ENCODE measurements around the gene C1QTNF9. TPM values are rescaled to one million over a fixed set of nuclear protein-coding genes. Genes with fewer than 3 reads are reported as not detected.
A peak's percentile ranks its signal among the peaks of the same experiment; 100 is the strongest.
"Not testable (repeated sequence)": the region's sequence is repeated elsewhere in the genome, so short reads cannot be mapped to it uniquely, and the experiment has no call there.

C1QTNF9 gene, protein sequence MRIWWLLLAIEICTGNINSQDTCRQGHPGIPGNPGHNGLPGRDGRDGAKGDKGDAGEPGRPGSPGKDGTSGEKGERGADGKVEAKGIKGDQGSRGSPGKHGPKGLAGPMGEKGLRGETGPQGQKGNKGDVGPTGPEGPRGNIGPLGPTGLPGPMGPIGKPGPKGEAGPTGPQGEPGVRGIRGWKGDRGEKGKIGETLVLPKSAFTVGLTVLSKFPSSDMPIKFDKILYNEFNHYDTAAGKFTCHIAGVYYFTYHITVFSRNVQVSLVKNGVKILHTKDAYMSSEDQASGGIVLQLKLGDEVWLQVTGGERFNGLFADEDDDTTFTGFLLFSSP
- polyA plus RNA-seq (2013): 0.10 and 0.12 TPM in 2 replicates

DNA sequence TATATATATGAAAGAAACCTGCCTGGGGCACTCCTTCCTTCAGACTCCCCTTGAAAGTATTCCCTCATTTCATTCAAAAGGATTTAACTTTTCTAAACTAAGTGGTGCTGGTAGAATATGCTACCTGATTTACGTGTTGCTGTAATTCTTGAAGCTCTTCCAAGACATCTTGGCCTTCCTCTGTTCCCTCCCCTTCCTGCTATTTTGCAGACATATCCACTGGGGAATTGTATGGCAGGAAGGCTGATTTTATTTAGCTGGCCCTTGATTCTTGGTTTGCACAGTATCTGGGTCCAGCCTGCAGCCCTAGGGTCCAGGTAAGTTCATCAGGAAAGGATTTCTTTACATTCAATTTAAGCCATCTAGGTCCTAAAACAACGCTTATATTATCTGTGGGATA is at the start of gene C1QTNF9:
C1QTNF9 (plus strand) TSS at position 281 of the 400 bp plus-strand sequence. CDS start 6,424 bp downstream, outside the sequence.
- not testable (repeated sequence) for H4K12ac ChIP-seq (ENCODE audit: low read depth, low read length); H3K4me2 ChIP-seq (ENCODE audit: low read length); H3K4me1 ChIP-seq (ENCODE audit: control insufficient read depth in 1 of 2, insufficient read depth in 2 of 2, low read length in 2 of 2); H2BK12ac ChIP-seq (ENCODE audit: low read length); H3K36me3 ChIP-seq (ENCODE audit: control insufficient read depth in 1 of 2, insufficient read depth in 2 of 2, low read length in 2 of 2); H3K79me2 ChIP-seq (ENCODE audit: control insufficient read depth, insufficient read depth, low read length, poor library complexity); H4K8ac ChIP-seq (ENCODE audit: low read depth, low read length); H2BK5ac ChIP-seq (ENCODE audit: low read depth, low read length, poor library complexity); H3K4me3 ChIP-seq (ENCODE audit: low read depth, low read length); H3K9me3 ChIP-seq (ENCODE audit: insufficient read depth, low read depth, low read length); DNase-seq; H3K27me3 ChIP-seq (ENCODE audit: insufficient read depth, low read length); H3K79me1 ChIP-seq (ENCODE audit: low read length); H3K23ac ChIP-seq (ENCODE audit: low read length); H3K27ac ChIP-seq (ENCODE audit: low read depth, low read length); H3K14ac ChIP-seq (ENCODE audit: low read length); H2BK120ac ChIP-seq (ENCODE audit: insufficient read depth, low read length, poor library complexity); H3K9ac ChIP-seq (ENCODE audit: low read length); H2AK5ac ChIP-seq (ENCODE audit: low read length); H3K4ac ChIP-seq (ENCODE audit: low read depth, low read length); H2AFZ ChIP-seq (ENCODE audit: insufficient read depth, low read length, poor library complexity); H4K91ac ChIP-seq (ENCODE audit: low read depth, low read length); H3K18ac ChIP-seq (ENCODE audit: low read length)
- WGBS (ENCODE audit: extremely low coverage, insufficient coverage, insufficient read length): no CpG with 5 or more reads among the region's 2 CpGs

DNA sequence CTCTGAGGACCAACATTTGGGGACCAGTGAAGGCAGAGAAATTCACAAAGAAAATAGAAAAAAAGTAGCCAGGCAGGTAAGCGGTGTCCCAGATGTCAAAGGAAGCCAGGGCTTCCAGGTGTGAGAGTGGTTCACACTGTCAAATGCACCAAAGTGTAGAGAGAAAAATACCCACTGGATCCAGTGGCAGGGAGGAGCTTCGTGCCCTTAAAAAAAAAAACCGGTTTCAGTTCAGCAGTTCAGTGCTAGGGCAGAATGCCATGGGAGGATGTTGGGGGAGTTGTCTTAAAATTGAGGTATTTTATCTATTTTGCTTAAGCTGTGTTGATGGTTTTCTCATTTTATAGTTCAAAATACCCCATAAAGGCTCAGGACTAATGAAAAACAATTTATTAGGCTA is 47.8 kb upstream of the C1QTNF9 start:
- Histone ChIP-seq H3K18ac (ENCODE audit: low read length) (no peak overlapping the region), H3K9me3 (ENCODE audit: insufficient read depth, low read depth, low read length) (no peaks in the 10 kb centered on the region), H3K4me3 (ENCODE audit: low read depth, low read length) (no peak overlapping the region), H3K27ac (ENCODE audit: low read depth, low read length) (no peak overlapping the region), H3K4ac (ENCODE audit: low read depth, low read length) (no peak overlapping the region), H3K23ac (ENCODE audit: low read length) (no peak overlapping the region), H3K27me3 (ENCODE audit: insufficient read depth, low read length) (no peaks in the 10 kb centered on the region), H2BK120ac (ENCODE audit: insufficient read depth, low read length, poor library complexity) (no peak overlapping the region), H4K91ac (ENCODE audit: low read depth, low read length) (no peak overlapping the region), H3K14ac (ENCODE audit: low read length) (no peak overlapping the region), H4K8ac (ENCODE audit: low read depth, low read length) (no peak overlapping the region), H2AFZ (ENCODE audit: insufficient read depth, low read length, poor library complexity) (no peak overlapping the region), H3K36me3 (ENCODE audit: control insufficient read depth in 1 of 2, insufficient read depth in 2 of 2, low read length in 2 of 2) (no peaks in the 10 kb centered on the region), H2BK12ac (ENCODE audit: low read length) (no peak overlapping the region), H3K9ac (ENCODE audit: low read length) (no peak overlapping the region), H3K79me1 (ENCODE audit: low read length) (no peaks in the 10 kb centered on the region), H3K4me2 (ENCODE audit: low read length) (no peak overlapping the region), H3K79me2 (ENCODE audit: control insufficient read depth, insufficient read depth, low read length, poor library complexity) (no peaks in the 10 kb centered on the region), H2BK5ac (ENCODE audit: low read depth, low read length, poor library complexity) (no peak overlapping the region), H3K4me1 (ENCODE audit: control insufficient read depth in 1 of 2, insufficient read depth in 2 of 2, low read length in 2 of 2) (no peaks in the 10 kb centered on the region), H4K12ac (ENCODE audit: low read depth, low read length) (no peak overlapping the region), H2AK5ac (ENCODE audit: low read length) (no peak overlapping the region)
- WGBS (ENCODE audit: extremely low coverage, insufficient coverage, insufficient read length): no CpG with 5 or more reads among the region's 3 CpGs
- no peak for DNase-seq

DNA sequence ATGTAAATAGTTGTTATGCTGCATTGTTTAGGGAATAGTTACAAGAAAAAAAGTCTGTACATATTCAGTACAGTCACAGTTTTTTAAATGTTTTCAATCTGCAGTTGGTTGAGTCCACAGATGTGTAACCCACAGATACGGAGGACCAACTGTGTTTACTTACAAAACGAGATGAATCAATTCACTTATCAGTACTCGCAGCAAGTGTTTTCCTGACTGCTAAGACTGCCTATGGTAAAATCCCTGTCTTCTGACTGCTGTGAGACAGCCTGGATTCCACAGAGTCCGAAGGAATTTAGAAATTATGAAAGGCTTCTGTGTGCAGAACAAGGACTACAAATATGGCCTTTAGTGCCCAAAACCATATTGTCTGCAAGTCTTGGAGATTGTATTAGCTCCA is 45.7 kb upstream of the C1QTNF9 start:
- Histone ChIP-seq H3K27me3 (ENCODE audit: insufficient read depth, low read length) (no peaks in the 10 kb centered on the region), H3K23ac (ENCODE audit: low read length) (no peak overlapping the region), H2BK12ac (ENCODE audit: low read length) (no peak overlapping the region), H3K79me2 (ENCODE audit: control insufficient read depth, insufficient read depth, low read length, poor library complexity) (no peaks in the 10 kb centered on the region), H3K4me1 (ENCODE audit: control insufficient read depth in 1 of 2, insufficient read depth in 2 of 2, low read length in 2 of 2) (no peaks in the 10 kb centered on the region), H3K27ac (ENCODE audit: low read depth, low read length) (no peak overlapping the region), H3K18ac (ENCODE audit: low read length) (no peak overlapping the region), H3K36me3 (ENCODE audit: control insufficient read depth in 1 of 2, insufficient read depth in 2 of 2, low read length in 2 of 2) (no peaks in the 10 kb centered on the region), H3K79me1 (ENCODE audit: low read length) (no peaks in the 10 kb centered on the region), H2AK5ac (ENCODE audit: low read length) (no peak overlapping the region), H4K12ac (ENCODE audit: low read depth, low read length) (no peak overlapping the region), H3K14ac (ENCODE audit: low read length) (no peak overlapping the region), H3K4ac (ENCODE audit: low read depth, low read length) (no peak overlapping the region), H4K8ac (ENCODE audit: low read depth, low read length) (no peak overlapping the region), H2AFZ (ENCODE audit: insufficient read depth, low read length, poor library complexity) (no peak overlapping the region), H3K9me3 (ENCODE audit: insufficient read depth, low read depth, low read length) (no peaks in the 10 kb centered on the region), H3K9ac (ENCODE audit: low read length) (no peak overlapping the region), H3K4me3 (ENCODE audit: low read depth, low read length) (no peak overlapping the region), H4K91ac (ENCODE audit: low read depth, low read length) (no peak overlapping the region), H2BK5ac (ENCODE audit: low read depth, low read length, poor library complexity) (no peak overlapping the region), H2BK120ac (ENCODE audit: insufficient read depth, low read length, poor library complexity) (no peak overlapping the region), H3K4me2 (ENCODE audit: low read length) (no peak overlapping the region)
- DNase-seq: peak; percentile 6 to 67
- no CpG with 5 or more reads among the region's 4 CpGs for WGBS (ENCODE audit: extremely low coverage, insufficient coverage, insufficient read length)

DNA sequence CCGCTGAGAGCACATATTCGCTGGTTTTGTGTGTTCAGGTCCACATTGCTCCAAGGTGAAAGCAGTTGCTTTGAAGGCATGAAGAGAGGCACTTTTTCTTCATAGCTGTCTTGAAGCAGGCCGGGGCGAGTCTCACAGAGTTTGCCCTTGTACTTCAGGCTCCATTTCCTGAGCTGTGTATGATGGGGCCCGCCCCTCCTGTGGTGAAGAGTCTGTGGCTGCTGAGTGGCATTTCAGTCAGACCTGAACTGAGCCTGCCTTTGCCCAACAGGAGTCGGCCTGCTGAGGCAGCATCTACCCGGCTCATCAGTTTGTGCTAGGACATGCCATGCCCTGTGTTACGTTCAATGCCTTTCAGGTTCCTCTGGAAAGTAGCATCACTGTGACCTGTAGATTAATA is 44.4 kb upstream of the C1QTNF9 start:
- no peak for DNase-seq
- no CpG with 5 or more reads among the region's 8 CpGs for WGBS (ENCODE audit: extremely low coverage, insufficient coverage, insufficient read length)

More for the DNA sequence above, 44.4 kb upstream of the C1QTNF9 start:
- no peak overlapping the region for H3K9ac ChIP-seq (ENCODE audit: low read length)
- H2BK120ac ChIP-seq (ENCODE audit: insufficient read depth, low read length, poor library complexity): no peak overlapping the region
- H4K8ac ChIP-seq (ENCODE audit: low read depth, low read length): no peak overlapping the region
- H4K91ac ChIP-seq (ENCODE audit: low read depth, low read length): no peak overlapping the region
- H3K4ac ChIP-seq (ENCODE audit: low read depth, low read length): no peak overlapping the region
- no peak overlapping the region for H2AK5ac ChIP-seq (ENCODE audit: low read length)
- no peak overlapping the region for H3K14ac ChIP-seq (ENCODE audit: low read length)
- no peak overlapping the region for H3K4me3 ChIP-seq (ENCODE audit: low read depth, low read length)
- no peak overlapping the region for H3K23ac ChIP-seq (ENCODE audit: low read length)
- H3K79me2 ChIP-seq (ENCODE audit: control insufficient read depth, insufficient read depth, low read length, poor library complexity): no peaks in the 10 kb centered on the region
- H3K27ac ChIP-seq (ENCODE audit: low read depth, low read length): no peak overlapping the region
- no peak overlapping the region for H4K12ac ChIP-seq (ENCODE audit: low read depth, low read length)
- no peaks in the 10 kb centered on the region for H3K9me3 ChIP-seq (ENCODE audit: insufficient read depth, low read depth, low read length)
- H2BK5ac ChIP-seq (ENCODE audit: low read depth, low read length, poor library complexity): no peak overlapping the region
- H3K18ac ChIP-seq (ENCODE audit: low read length): no peak overlapping the region
- H3K27me3 ChIP-seq (ENCODE audit: insufficient read depth, low read length): no peaks in the 10 kb centered on the region
- H2BK12ac ChIP-seq (ENCODE audit: low read length): no peak overlapping the region
- no peaks in the 10 kb centered on the region for H3K4me1 ChIP-seq (ENCODE audit: control insufficient read depth in 1 of 2, insufficient read depth in 2 of 2, low read length in 2 of 2)
- H3K36me3 ChIP-seq (ENCODE audit: control insufficient read depth in 1 of 2, insufficient read depth in 2 of 2, low read length in 2 of 2): no peaks in the 10 kb centered on the region
- no peak overlapping the region for H2AFZ ChIP-seq (ENCODE audit: insufficient read depth, low read length, poor library complexity)
- H3K79me1 ChIP-seq (ENCODE audit: low read length): no peaks in the 10 kb centered on the region
- no peak overlapping the region for H3K4me2 ChIP-seq (ENCODE audit: low read length)
